ENCODE measurements around the gene KRTAP19-2.

KRTAP19-2 gene

GRCh38 chr21:30447056-30447455, 40.2 kb downstream of the KRTAP19-2 start:
- Histone ChIP-seq H3K36me3 (ENCODE audit: control insufficient read depth, insufficient read depth, low read length) (no peaks in the 10 kb centered on the region), H3K9ac (no peak overlapping the region), H3K27me3 (ENCODE audit: control insufficient read depth, insufficient read depth, low read length) (no peaks in the 10 kb centered on the region), H3K4me2 (ENCODE audit: low read length) (no peak overlapping the region), H3K9me3 (ENCODE audit: control insufficient read depth, low read length) (no peaks in the 10 kb centered on the region), H3K79me2 (no peaks in the 10 kb centered on the region), H2AFZ (no peak overlapping the region), H3K4me3 (ENCODE audit: low read depth, low read length) (no peak overlapping the region), H3K27ac (no peak overlapping the region), H3K4me1 (no peaks in the 10 kb centered on the region)
- TF ChIP-seq, protein P1, sequence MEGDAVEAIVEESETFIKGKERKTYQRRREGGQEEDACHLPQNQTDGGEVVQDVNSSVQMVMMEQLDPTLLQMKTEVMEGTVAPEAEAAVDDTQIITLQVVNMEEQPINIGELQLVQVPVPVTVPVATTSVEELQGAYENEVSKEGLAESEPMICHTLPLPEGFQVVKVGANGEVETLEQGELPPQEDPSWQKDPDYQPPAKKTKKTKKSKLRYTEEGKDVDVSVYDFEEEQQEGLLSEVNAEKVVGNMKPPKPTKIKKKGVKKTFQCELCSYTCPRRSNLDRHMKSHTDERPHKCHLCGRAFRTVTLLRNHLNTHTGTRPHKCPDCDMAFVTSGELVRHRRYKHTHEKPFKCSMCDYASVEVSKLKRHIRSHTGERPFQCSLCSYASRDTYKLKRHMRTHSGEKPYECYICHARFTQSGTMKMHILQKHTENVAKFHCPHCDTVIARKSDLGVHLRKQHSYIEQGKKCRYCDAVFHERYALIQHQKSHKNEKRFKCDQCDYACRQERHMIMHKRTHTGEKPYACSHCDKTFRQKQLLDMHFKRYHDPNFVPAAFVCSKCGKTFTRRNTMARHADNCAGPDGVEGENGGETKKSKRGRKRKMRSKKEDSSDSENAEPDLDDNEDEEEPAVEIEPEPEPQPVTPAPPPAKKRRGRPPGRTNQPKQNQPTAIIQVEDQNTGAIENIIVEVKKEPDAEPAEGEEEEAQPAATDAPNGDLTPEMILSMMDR (IDR thresholded peaks at IDR 0.05): no peak

DNA sequence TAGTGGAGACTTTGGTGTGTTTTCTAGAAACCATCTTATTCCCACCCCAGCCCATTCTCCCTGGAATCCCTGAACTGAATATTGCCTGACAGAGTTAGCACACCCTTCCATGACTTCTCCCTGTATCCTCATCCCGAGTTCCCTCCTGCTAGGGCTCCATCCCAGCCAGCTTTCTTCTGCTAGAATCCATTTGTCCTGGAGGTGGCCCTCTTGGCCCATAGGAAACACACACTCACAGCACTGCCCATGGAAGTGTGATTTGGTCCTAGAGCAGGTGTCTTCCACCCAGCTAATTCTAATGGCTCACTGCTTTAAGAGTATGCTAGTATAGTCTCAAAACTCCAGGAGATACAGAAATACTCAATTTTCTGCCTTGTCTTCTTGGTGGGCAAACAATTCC, 43.0 kb downstream of the KRTAP19-2 start:
- H3K36me3 ChIP-seq (ENCODE audit: control insufficient read depth, insufficient read depth, low read length): no peaks in the 10 kb centered on the region
- no peaks in the 10 kb centered on the region for H3K27me3 ChIP-seq (ENCODE audit: control insufficient read depth, insufficient read depth, low read length)
- H3K4me1 ChIP-seq: no peaks in the 10 kb centered on the region
- no peaks in the 10 kb centered on the region for H3K79me2 ChIP-seq
- TF ChIP-seq, protein P1 (IDR thresholded peaks at IDR 0.05): no peak
- H3K4me3 ChIP-seq (ENCODE audit: low read depth, low read length): no peak overlapping the region
- H3K4me2 ChIP-seq (ENCODE audit: low read length): no peak overlapping the region
- no peak overlapping the region for H2AFZ ChIP-seq
- no peaks in the 10 kb centered on the region for H3K9me3 ChIP-seq (ENCODE audit: control insufficient read depth, low read length)
- no peak overlapping the region for H3K9ac ChIP-seq
- no peak overlapping the region for H3K27ac ChIP-seq

GRCh38 chr21:30443226-30443625, 44.0 kb downstream of the KRTAP19-2 start:
- H3K79me2 ChIP-seq: no peaks in the 10 kb centered on the region
- H3K4me3 ChIP-seq (ENCODE audit: low read depth, low read length): no peak overlapping the region
- H3K27ac ChIP-seq: no peak overlapping the region
- H3K4me1 ChIP-seq: no peaks in the 10 kb centered on the region
- no peaks in the 10 kb centered on the region for H3K9me3 ChIP-seq (ENCODE audit: control insufficient read depth, low read length)
- no peak overlapping the region for H3K4me2 ChIP-seq (ENCODE audit: low read length)
- TF ChIP-seq, protein P1 (IDR thresholded peaks at IDR 0.05): no peak
- no peak overlapping the region for H3K9ac ChIP-seq
- H2AFZ ChIP-seq: no peak overlapping the region
- no peaks in the 10 kb centered on the region for H3K27me3 ChIP-seq (ENCODE audit: control insufficient read depth, insufficient read depth, low read length)
- H3K36me3 ChIP-seq (ENCODE audit: control insufficient read depth, insufficient read depth, low read length): no peaks in the 10 kb centered on the region

- TF ChIP-seq, protein P1 (IDR thresholded peaks at IDR 0.05): no peak
These were observed 47.3 kb downstream of the KRTAP19-2 start, which contains the start of gene KRTAP15-1 for GRCh38 chr21:30439975-30440374. TSS of gene KRTAP15-1 (plus strand) at chr21:30440275. CDS start at chr21:30440328, 53 bp downstream.

More at GRCh38 chr21:30439975-30440374, 47.3 kb downstream of the KRTAP19-2 start, which contains the start of gene KRTAP15-1:
- no peak within 1 kb of the TSS for H3K4me3 ChIP-seq (ENCODE audit: low read depth, low read length)
- no peak within 1 kb of the TSS for H2AFZ ChIP-seq
- H3K9ac ChIP-seq: no peak within 1 kb of the TSS
- H3K27me3 ChIP-seq (ENCODE audit: control insufficient read depth, insufficient read depth, low read length): no peaks in the 10 kb centered on the region
- no peaks in the 10 kb centered on the region for H3K79me2 ChIP-seq
- no peak within 1 kb of the TSS for H3K4me2 ChIP-seq (ENCODE audit: low read length)
- H3K4me1 ChIP-seq: no peaks in the 10 kb centered on the region
- no peaks in the 10 kb centered on the region for H3K9me3 ChIP-seq (ENCODE audit: control insufficient read depth, low read length)
- no peak within 1 kb of the TSS for H3K27ac ChIP-seq
- no peaks in the 10 kb centered on the region for H3K36me3 ChIP-seq (ENCODE audit: control insufficient read depth, insufficient read depth, low read length)
